ENCODE results near the gene KLK5. TPM values are rescaled to one million over a fixed set of nuclear protein-coding genes. Genes with fewer than 3 reads are reported as not detected.

Gene KLK5
- polyA plus RNA-seq, 3 donors = not detected

DNA sequence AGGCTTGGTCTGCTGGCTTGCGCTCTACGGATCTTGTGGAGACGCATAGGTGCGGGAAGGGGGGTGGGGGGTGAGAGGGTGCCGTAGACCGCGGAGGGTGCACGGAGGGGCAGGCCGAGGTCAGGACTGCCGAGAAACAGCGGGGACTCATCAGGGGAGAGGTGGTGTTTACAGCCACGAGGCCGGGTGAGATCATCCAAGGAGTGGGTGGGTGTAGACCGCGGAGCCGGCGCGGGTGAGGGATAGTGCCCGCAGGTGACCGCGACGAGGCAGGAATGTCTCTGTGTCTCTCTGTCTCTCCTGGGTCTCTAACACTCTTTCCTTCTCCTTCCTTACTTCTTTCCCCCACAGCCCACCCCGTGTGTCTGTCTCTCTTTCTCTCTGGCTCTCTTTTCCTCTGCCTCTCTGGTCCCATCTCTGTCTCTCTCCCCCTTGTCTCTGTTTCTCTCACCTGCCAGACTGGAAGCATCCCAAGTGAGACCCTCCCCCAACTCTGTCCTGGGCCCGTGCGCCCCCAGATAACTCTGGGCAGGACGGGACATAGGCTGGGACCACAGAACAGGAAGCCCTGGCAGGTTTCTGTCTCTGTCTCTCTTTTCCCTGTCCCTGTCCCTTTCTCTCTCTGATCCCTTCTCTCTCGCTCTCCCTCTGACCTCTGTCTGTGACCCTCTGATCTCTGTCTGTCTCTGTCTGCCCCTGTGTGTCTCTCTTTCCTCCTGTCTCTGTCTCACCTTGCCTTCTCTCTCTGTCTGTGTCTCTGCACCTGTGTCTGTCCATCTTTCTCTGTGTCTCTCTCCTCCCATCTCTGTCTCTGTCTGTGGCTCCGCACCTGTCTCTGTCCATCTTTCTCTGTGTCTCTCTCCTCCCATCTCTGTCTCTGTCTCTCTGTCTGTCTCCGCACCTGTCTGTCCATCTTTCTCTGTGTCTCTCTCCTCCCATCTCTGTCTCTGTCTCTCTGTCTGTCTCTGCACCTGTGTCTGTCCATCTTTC lies 39.8 kb downstream of the KLK5 start:
- Mint-ChIP-seq H3K4me1 (peaks cover 5% of the 10 kb centered on the region), H3K4me3 (no peak overlapping the region), H3K27ac (no peak overlapping the region), H3K9me3 (peaks cover 2 to 12% (median 8%) of the 10 kb centered on the region in 7 donors), H3K27me3 (ENCODE audit: low read depth in 3 of 3) (peaks cover 3 to 34% (median 7%) of the 10 kb centered on the region in 3 donors), H3K36me3 (no peaks in the 10 kb centered on the region)
- WGBS (ENCODE audit: insufficient coverage) = 9% methylated on average over 17 of the region's 29 CpGs
- Histone ChIP-seq H3K4me3 (replicated peaks in 1 of 3; ENCODE audit: low read depth in 2 of 3, low read length in 3 of 3) (no peak overlapping the region), H3K9ac (ENCODE audit: insufficient read depth, low read length, poor library complexity, severe bottlenecking) (no peak overlapping the region), H3K27me3 (ENCODE audit: control insufficient read depth in 2 of 2, insufficient read depth in 2 of 2, low read length in 2 of 2) (peaks cover 22 to 57% of the 10 kb centered on the region in 2 donors), H3K9me3 (replicated peaks in 1 of 2; ENCODE audit: control insufficient read depth in 1 of 2, insufficient read depth in 1 of 2, low read length in 2 of 2) (peaks cover 6 to 7% of the 10 kb centered on the region in 2 donors), H2AFZ (ENCODE audit: insufficient read depth, low read depth, low read length, poor library complexity, severe bottlenecking) (no peak overlapping the region), H3K4me1 (ENCODE audit: control insufficient read depth in 1 of 2, insufficient read depth in 2 of 2, low read length in 2 of 2) (peaks cover 0 to 7% of the 10 kb centered on the region in 2 donors), H4K20me1 (ENCODE audit: insufficient read depth, low read length) (no peaks in the 10 kb centered on the region), H3K27ac (ENCODE audit: low read depth in 1 of 2, low read length in 2 of 2) (no peak overlapping the region), H3K79me2 (ENCODE audit: insufficient read depth, low read length) (no peaks in the 10 kb centered on the region), H3K4me2 (replicated peaks; ENCODE audit: extremely low read depth, low read length, poor library complexity, severe bottlenecking) (no peak overlapping the region), H3K36me3 (replicated peaks in 1 of 2; ENCODE audit: control insufficient read depth in 1 of 2, insufficient read depth in 2 of 2, low read length in 2 of 2) (no peaks in the 10 kb centered on the region)
- intact Hi-C loops (cut with micrococcal nuclease) = no loop called here
- TF ChIP-seq, protein P1, sequence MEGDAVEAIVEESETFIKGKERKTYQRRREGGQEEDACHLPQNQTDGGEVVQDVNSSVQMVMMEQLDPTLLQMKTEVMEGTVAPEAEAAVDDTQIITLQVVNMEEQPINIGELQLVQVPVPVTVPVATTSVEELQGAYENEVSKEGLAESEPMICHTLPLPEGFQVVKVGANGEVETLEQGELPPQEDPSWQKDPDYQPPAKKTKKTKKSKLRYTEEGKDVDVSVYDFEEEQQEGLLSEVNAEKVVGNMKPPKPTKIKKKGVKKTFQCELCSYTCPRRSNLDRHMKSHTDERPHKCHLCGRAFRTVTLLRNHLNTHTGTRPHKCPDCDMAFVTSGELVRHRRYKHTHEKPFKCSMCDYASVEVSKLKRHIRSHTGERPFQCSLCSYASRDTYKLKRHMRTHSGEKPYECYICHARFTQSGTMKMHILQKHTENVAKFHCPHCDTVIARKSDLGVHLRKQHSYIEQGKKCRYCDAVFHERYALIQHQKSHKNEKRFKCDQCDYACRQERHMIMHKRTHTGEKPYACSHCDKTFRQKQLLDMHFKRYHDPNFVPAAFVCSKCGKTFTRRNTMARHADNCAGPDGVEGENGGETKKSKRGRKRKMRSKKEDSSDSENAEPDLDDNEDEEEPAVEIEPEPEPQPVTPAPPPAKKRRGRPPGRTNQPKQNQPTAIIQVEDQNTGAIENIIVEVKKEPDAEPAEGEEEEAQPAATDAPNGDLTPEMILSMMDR (IDR thresholded peaks at IDR 0.05) = no peak
- DNase-seq = no peak

DNA sequence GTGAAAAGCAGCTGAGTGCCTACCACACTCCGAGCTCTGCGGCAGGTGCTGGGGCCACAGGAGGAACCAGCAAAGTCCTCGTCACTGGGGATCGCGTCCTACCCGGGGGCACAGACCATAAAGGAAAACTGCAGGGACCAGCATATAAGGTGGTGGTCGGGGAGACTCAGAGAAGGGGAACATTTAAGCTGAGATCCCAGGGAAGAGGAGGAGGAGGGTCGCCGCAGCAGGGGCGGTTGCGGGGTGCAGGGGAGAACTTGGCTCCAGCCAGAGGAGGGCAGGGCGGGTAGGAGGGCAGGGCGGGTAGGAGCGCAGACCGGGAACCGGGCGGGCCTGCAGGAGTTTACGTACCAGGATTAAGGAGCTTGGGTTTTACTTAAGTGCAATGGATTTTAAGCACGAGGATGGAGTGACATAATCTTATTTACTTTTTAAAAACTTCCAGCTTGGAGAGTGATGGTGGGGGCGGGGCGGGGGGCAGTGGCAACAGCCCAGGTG lies 40.7 kb downstream of the KLK5 start:
- peaks cover 22 to 58% of the 10 kb centered on the region in 2 donors for H3K27me3 ChIP-seq (ENCODE audit: control insufficient read depth in 2 of 2, insufficient read depth in 2 of 2, low read length in 2 of 2)

More for the DNA sequence above, 40.7 kb downstream of the KLK5 start:
- Mint-ChIP-seq H3K9me3 (peaks cover 2 to 12% (median 8%) of the 10 kb centered on the region in 7 donors), H3K27ac (no peak overlapping the region), H3K4me1 (peaks cover 5% of the 10 kb centered on the region), H3K27me3 (ENCODE audit: low read depth in 3 of 3) (peaks cover 3 to 30% (median 7%) of the 10 kb centered on the region in 3 donors), H3K36me3 (no peaks in the 10 kb centered on the region), H3K4me3 (peak overlapping the region in 1 of 2 donors; percentile 47)
- no peak overlapping the region for H3K27ac ChIP-seq (ENCODE audit: low read depth in 1 of 2, low read length in 2 of 2)
- H3K4me2 ChIP-seq (replicated peaks; ENCODE audit: extremely low read depth, low read length, poor library complexity, severe bottlenecking) = no peak overlapping the region
- intact Hi-C loops (cut with micrococcal nuclease) = no loop called here
- peaks cover 6 to 7% of the 10 kb centered on the region in 2 donors for H3K9me3 ChIP-seq (replicated peaks in 1 of 2; ENCODE audit: control insufficient read depth in 1 of 2, insufficient read depth in 1 of 2, low read length in 2 of 2)
- peaks cover 0 to 7% of the 10 kb centered on the region in 2 donors for H3K4me1 ChIP-seq (ENCODE audit: control insufficient read depth in 1 of 2, insufficient read depth in 2 of 2, low read length in 2 of 2)
- DNase-seq = no peak
- TF ChIP-seq, protein P1 (IDR thresholded peaks at IDR 0.05) = no peak
- no peaks in the 10 kb centered on the region for H3K36me3 ChIP-seq (replicated peaks in 1 of 2; ENCODE audit: control insufficient read depth in 1 of 2, insufficient read depth in 2 of 2, low read length in 2 of 2)
- H4K20me1 ChIP-seq (ENCODE audit: insufficient read depth, low read length) = no peaks in the 10 kb centered on the region
- no peak overlapping the region for H2AFZ ChIP-seq (ENCODE audit: insufficient read depth, low read depth, low read length, poor library complexity, severe bottlenecking)
- H3K79me2 ChIP-seq (ENCODE audit: insufficient read depth, low read length) = no peaks in the 10 kb centered on the region
- no peak overlapping the region for H3K9ac ChIP-seq (ENCODE audit: insufficient read depth, low read length, poor library complexity, severe bottlenecking)
- H3K4me3 ChIP-seq (replicated peaks in 1 of 3; ENCODE audit: low read depth in 2 of 3, low read length in 3 of 3) = no peak overlapping the region
- WGBS (ENCODE audit: insufficient coverage) = 33% methylated on average over 12 of the region's 21 CpGs

Measured in CD14-positive monocyte (primary cell).